ENCODE data around the gene EHD1. TPM values are rescaled to one million over a fixed set of nuclear protein-coding genes. Genes with fewer than 3 reads are reported as not detected.

EHD1 gene
- total RNA-seq, 1 experiment from 2014 or later, result 92.8 TPM

DNA sequence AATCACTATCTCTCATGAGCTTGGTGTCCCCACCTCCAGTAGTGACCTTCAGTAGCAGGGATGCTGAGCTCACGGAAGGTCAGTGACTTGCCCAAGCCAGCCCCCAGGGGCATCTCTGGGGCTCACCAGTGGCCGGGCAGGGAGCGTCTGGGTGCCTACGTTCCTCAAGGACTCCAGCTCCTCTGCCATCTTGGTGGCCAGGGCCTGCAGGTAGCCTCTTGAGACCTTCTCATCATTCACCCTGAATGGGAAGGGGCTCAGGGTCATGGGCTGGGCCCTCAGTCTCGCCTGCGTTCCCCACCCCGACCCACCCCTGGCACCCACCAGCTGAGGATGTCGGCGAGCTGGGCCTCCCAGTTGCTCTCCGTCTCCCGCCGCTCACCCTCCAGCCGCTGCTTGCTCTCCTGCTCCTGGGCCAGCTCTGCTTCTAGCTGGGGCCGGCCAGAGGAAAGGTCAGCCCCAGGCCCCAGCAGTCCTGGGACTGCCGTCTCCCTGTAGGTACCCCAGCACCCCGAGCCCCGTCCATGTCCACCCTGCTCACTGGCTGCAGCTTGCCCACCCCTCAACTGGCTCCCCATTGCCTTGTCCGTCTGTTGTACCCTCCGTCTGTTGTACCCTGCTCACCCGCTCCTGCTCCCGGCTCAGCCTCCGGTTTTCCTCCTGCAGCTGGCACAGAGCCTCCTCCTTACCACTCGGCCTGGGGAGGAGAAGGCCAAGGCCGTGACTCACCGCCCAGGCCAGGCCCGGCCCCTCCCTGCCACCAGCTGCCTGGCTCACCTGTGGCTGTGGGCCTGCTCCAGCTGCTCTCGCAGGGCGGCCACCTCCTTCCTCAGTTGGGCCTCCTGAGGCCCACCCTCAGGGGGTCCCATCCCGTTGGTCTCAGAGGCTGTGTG lies 43.5 kb downstream of the EHD1 start:
- H3K36me3 Mint-ChIP-seq (ENCODE audit: insufficient read depth, unreplicated experiment), result peaks cover 25% of the 10 kb centered on the region
- TF ChIP-seq, protein P1, sequence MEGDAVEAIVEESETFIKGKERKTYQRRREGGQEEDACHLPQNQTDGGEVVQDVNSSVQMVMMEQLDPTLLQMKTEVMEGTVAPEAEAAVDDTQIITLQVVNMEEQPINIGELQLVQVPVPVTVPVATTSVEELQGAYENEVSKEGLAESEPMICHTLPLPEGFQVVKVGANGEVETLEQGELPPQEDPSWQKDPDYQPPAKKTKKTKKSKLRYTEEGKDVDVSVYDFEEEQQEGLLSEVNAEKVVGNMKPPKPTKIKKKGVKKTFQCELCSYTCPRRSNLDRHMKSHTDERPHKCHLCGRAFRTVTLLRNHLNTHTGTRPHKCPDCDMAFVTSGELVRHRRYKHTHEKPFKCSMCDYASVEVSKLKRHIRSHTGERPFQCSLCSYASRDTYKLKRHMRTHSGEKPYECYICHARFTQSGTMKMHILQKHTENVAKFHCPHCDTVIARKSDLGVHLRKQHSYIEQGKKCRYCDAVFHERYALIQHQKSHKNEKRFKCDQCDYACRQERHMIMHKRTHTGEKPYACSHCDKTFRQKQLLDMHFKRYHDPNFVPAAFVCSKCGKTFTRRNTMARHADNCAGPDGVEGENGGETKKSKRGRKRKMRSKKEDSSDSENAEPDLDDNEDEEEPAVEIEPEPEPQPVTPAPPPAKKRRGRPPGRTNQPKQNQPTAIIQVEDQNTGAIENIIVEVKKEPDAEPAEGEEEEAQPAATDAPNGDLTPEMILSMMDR (IDR thresholded peaks at IDR 0.05; ENCODE audit: unreplicated experiment), result no peak
- H3K27ac Mint-ChIP-seq (ENCODE audit: unreplicated experiment), result no peak overlapping the region
- intact Hi-C loops (cut with micrococcal nuclease; ENCODE audit: unreplicated experiment), result no loop called here
- CTCF ChIA-PET, result interaction anchor here (1.3 to 1.9 kb wide), 3 partner anchors 9 to 56 kb away, joined by 3 to 7 read pairs (median 5); partner anchors contain the start of genes CDC42BPG and SF1
- H3K9me3 Mint-ChIP-seq (ENCODE audit: low read depth, unreplicated experiment), result no peaks in the 10 kb centered on the region
- peak; percentile 89 for DNase-seq
- peaks cover 9% of the 10 kb centered on the region for H3K4me1 Mint-ChIP-seq (ENCODE audit: low read depth, unreplicated experiment)
- no peaks in the 10 kb centered on the region for H3K27me3 Mint-ChIP-seq (ENCODE audit: unreplicated experiment)
- no TSS peak for BruUV-seq (replicated peaks)
- H3K4me3 Mint-ChIP-seq (ENCODE audit: low read depth, unreplicated experiment), result peak overlapping the region; percentile 31

DNA sequence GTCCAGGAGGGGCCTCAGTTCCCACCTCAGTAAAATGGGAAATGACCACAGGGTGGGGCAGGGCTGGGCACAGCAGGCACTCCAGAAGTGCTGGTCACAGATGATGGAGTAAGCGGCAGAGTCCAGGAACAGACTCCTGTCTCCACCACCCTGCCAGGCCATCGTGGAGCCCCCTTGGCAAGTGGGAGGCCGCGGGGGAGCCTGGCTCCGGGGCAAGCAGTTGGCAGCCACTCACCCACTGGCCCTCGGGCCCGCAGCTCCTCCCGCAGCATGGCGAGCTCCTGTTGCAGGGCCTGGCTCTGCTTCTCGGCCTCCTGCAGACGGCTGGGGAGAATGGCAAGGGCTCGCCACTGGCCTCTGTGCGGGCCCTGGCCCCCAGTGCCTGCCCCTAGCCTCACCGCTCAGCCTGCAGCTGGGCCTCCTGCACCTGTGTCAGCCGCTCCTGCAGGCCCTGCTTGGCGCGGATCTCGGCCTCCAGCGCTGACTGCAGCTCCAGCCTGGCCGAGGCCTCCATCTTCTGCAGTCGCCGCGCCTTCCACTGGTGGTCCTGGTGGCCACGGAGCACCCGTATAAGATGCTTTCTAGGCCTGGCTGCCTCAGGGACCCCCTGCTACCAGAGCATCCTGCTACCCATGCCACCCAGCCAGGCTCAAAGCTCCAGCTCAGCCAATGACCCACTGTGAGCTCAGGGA lies 44.2 kb downstream of the EHD1 start:
- intact Hi-C loops (cut with micrococcal nuclease; ENCODE audit: unreplicated experiment), result no loop called here
- peaks cover 9% of the 10 kb centered on the region for H3K4me1 Mint-ChIP-seq (ENCODE audit: low read depth, unreplicated experiment)
- H3K27ac Mint-ChIP-seq (ENCODE audit: unreplicated experiment), result no peak overlapping the region
- no peaks in the 10 kb centered on the region for H3K9me3 Mint-ChIP-seq (ENCODE audit: low read depth, unreplicated experiment)
- no peak for DNase-seq
- H3K4me3 Mint-ChIP-seq (ENCODE audit: low read depth, unreplicated experiment), result no peak overlapping the region
- peaks cover 26% of the 10 kb centered on the region for H3K36me3 Mint-ChIP-seq (ENCODE audit: insufficient read depth, unreplicated experiment)
- CTCF ChIA-PET, result interaction anchor here (1.3 kb wide), 1 partner anchor 46 kb away, joined by 5 read pairs; no protein-coding TSS in a partner anchor
- BruUV-seq (replicated peaks), result no TSS peak
- no peaks in the 10 kb centered on the region for H3K27me3 Mint-ChIP-seq (ENCODE audit: unreplicated experiment)
- TF ChIP-seq, protein P1 (IDR thresholded peaks at IDR 0.05; ENCODE audit: unreplicated experiment), result no peak

DNA sequence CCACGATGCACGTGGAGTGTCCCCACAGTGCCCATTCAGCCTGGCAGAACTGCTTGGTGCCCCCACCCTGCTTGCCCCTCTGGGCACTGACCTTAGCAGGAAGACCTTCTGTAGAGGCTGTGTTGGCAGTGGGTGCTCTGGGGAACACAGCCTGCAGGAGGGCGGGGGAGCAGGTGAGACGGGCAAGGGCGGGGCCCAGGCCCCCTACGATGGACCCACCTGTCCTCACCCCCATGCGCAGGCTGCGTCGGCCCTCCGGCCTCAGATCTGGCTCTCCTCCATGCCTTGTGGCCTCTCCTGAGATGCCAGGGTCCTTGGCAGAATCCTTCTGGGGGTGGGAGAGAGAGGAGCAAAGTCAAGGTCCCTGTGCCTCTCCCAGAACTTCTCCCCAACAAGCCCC lies 44.9 kb downstream of the EHD1 start:
- intact Hi-C loops (cut with micrococcal nuclease; ENCODE audit: unreplicated experiment), result no loop called here
- no TSS peak for BruUV-seq (replicated peaks)
- Mint-ChIP-seq H3K9me3 (ENCODE audit: low read depth, unreplicated experiment) (no peaks in the 10 kb centered on the region), H3K4me3 (ENCODE audit: low read depth, unreplicated experiment) (no peak overlapping the region), H3K36me3 (ENCODE audit: insufficient read depth, unreplicated experiment) (peaks cover 30% of the 10 kb centered on the region), H3K4me1 (ENCODE audit: low read depth, unreplicated experiment) (peaks cover 9% of the 10 kb centered on the region), H3K27ac (ENCODE audit: unreplicated experiment) (no peak overlapping the region), H3K27me3 (ENCODE audit: unreplicated experiment) (no peaks in the 10 kb centered on the region)
- CTCF ChIA-PET, result no interaction called here
- TF ChIP-seq, protein P1 (IDR thresholded peaks at IDR 0.05; ENCODE audit: unreplicated experiment), result no peak
- no peak for DNase-seq

DNA sequence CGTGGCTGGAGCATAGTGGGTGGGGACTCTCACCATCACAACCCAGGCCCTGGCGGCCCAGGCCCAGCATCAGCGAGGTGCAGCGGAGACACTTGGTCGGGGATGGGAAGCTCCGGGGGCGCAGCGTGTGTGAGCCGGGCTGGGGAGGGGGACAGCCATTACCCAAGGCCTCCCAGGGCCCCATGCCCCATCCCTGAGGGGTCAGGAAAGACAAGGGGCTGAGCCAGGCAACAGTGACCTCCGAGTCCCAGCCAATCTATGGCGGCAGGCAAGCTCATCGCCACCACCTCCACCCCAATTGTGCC lies 45.3 kb downstream of the EHD1 start:
- CTCF ChIA-PET, result no interaction called here
- TF ChIP-seq, protein P1 (IDR thresholded peaks at IDR 0.05; ENCODE audit: unreplicated experiment), result no peak
- Mint-ChIP-seq H3K4me1 (ENCODE audit: low read depth, unreplicated experiment) (peaks cover 9% of the 10 kb centered on the region), H3K27me3 (ENCODE audit: unreplicated experiment) (no peaks in the 10 kb centered on the region), H3K27ac (ENCODE audit: unreplicated experiment) (no peak overlapping the region), H3K9me3 (ENCODE audit: low read depth, unreplicated experiment) (no peaks in the 10 kb centered on the region), H3K4me3 (ENCODE audit: low read depth, unreplicated experiment) (no peak overlapping the region), H3K36me3 (ENCODE audit: insufficient read depth, unreplicated experiment) (peaks cover 30% of the 10 kb centered on the region)
- intact Hi-C loops (cut with micrococcal nuclease; ENCODE audit: unreplicated experiment), result no loop called here
- BruUV-seq (replicated peaks), result no TSS peak
- DNase-seq, result no peak
